Measurements from ENCODE around the gene GALNT7. TPM values are rescaled to one million over a fixed set of nuclear protein-coding genes. Genes with fewer than 3 reads are reported as not detected.

Gene GALNT7
- polyA plus RNA-seq, 3 donors: 12.3 to 29.0 (median 19.7) TPM

- intact Hi-C loops (cut with micrococcal nuclease): loop anchor here (2.0 to 10.0 kb wide), 3 partner anchors 98 to 176 kb away; no protein-coding TSS in a partner anchor
- H3K27ac ChIP-seq (ENCODE audit: low read depth in 1 of 2, low read length in 2 of 2): peak overlapping the region in 1 of 2 donors; percentile 11
- no CpG with 5 or more reads among the region's 3 CpGs for WGBS (ENCODE audit: insufficient coverage)
- no peaks in the 10 kb centered on the region for H3K9me3 ChIP-seq (replicated peaks in 1 of 2; ENCODE audit: control insufficient read depth in 1 of 2, insufficient read depth in 1 of 2, low read length in 2 of 2)
- DNase-seq: peak; percentile 25 to 64 (median 62)
- H3K4me3 ChIP-seq (replicated peaks in 1 of 3; ENCODE audit: low read depth in 2 of 3, low read length in 3 of 3): no peak overlapping the region
- H3K4me1 ChIP-seq (ENCODE audit: control insufficient read depth in 1 of 2, insufficient read depth in 2 of 2, low read length in 2 of 2): peaks cover 12 to 17% of the 10 kb centered on the region in 2 donors
- peaks cover 3% of the 10 kb centered on the region for H3K79me2 ChIP-seq (ENCODE audit: insufficient read depth, low read length)
- TF ChIP-seq CTCF (IDR thresholded peaks at IDR 0.05): peak; percentile 77
- H3K4me1 Mint-ChIP-seq: peaks cover 15% of the 10 kb centered on the region
- H3K27me3 Mint-ChIP-seq (ENCODE audit: low read depth in 3 of 3): no peaks in the 10 kb centered on the region
- H3K4me3 Mint-ChIP-seq: no peak overlapping the region
- peaks cover 74 to 78% of the 10 kb centered on the region in 2 donors for H3K36me3 ChIP-seq (replicated peaks in 1 of 2; ENCODE audit: control insufficient read depth in 1 of 2, insufficient read depth in 2 of 2, low read length in 2 of 2)
- no peak overlapping the region for H3K4me2 ChIP-seq (replicated peaks; ENCODE audit: extremely low read depth, low read length, poor library complexity, severe bottlenecking)
- H3K9ac ChIP-seq (ENCODE audit: insufficient read depth, low read length, poor library complexity, severe bottlenecking): no peak overlapping the region
- H3K27ac Mint-ChIP-seq: peak overlapping the region in 3 of 7 donors; percentile 35 to 83 (median 69)
- H3K9me3 Mint-ChIP-seq: no peaks in the 10 kb centered on the region
- H3K36me3 Mint-ChIP-seq: peaks cover 24 to 30% of the 10 kb centered on the region in 2 donors
- H3K27me3 ChIP-seq (ENCODE audit: control insufficient read depth in 2 of 2, insufficient read depth in 2 of 2, low read length in 2 of 2): no peaks in the 10 kb centered on the region
- H2AFZ ChIP-seq (ENCODE audit: insufficient read depth, low read depth, low read length, poor library complexity, severe bottlenecking): no peak overlapping the region
- no peaks in the 10 kb centered on the region for H4K20me1 ChIP-seq (ENCODE audit: insufficient read depth, low read length)
Observed at GRCh38 chr4:173318648-173319211, 150.1 kb downstream of the GALNT7 start.

- Histone ChIP-seq H3K9ac (ENCODE audit: insufficient read depth, low read length, poor library complexity, severe bottlenecking) (no peak overlapping the region), H3K79me2 (ENCODE audit: insufficient read depth, low read length) (peaks cover 5% of the 10 kb centered on the region), H4K20me1 (ENCODE audit: insufficient read depth, low read length) (no peaks in the 10 kb centered on the region), H3K9me3 (replicated peaks in 1 of 2; ENCODE audit: control insufficient read depth in 1 of 2, insufficient read depth in 1 of 2, low read length in 2 of 2) (no peaks in the 10 kb centered on the region), H3K4me3 (replicated peaks in 1 of 3; ENCODE audit: low read depth in 2 of 3, low read length in 3 of 3) (peak overlapping the region in 1 of 3 experiments; percentile 1), H2AFZ (ENCODE audit: insufficient read depth, low read depth, low read length, poor library complexity, severe bottlenecking) (no peak overlapping the region), H3K4me1 (ENCODE audit: control insufficient read depth in 1 of 2, insufficient read depth in 2 of 2, low read length in 2 of 2) (peaks cover 12 to 17% of the 10 kb centered on the region in 2 donors), H3K36me3 (replicated peaks in 1 of 2; ENCODE audit: control insufficient read depth in 1 of 2, insufficient read depth in 2 of 2, low read length in 2 of 2) (peaks cover 66 to 78% of the 10 kb centered on the region in 2 donors), H3K27me3 (ENCODE audit: control insufficient read depth in 2 of 2, insufficient read depth in 2 of 2, low read length in 2 of 2) (no peaks in the 10 kb centered on the region), H3K4me2 (replicated peaks; ENCODE audit: extremely low read depth, low read length, poor library complexity, severe bottlenecking) (no peak overlapping the region), H3K27ac (ENCODE audit: low read depth in 1 of 2, low read length in 2 of 2) (peak overlapping the region in 1 of 2 donors; percentile 11)
- intact Hi-C loops (cut with micrococcal nuclease): loop anchor here (2.0 to 10.0 kb wide), 3 partner anchors 97 to 175 kb away; no protein-coding TSS in a partner anchor
- peak overlapping the region; percentile 23 to 83 (median 69) for H3K27ac Mint-ChIP-seq
- no peak overlapping the region for H3K4me3 Mint-ChIP-seq
- peaks cover 15% of the 10 kb centered on the region for H3K4me1 Mint-ChIP-seq
- no peak for TF ChIP-seq CTCF (IDR thresholded peaks at IDR 0.05)
- peak; percentile 36 to 77 (median 75) for DNase-seq
- H3K36me3 Mint-ChIP-seq: peaks cover 24 to 31% of the 10 kb centered on the region in 2 donors
- WGBS (ENCODE audit: insufficient coverage): 75% methylated on average over 1 of the region's 2 CpGs
- no peaks in the 10 kb centered on the region for H3K27me3 Mint-ChIP-seq (ENCODE audit: low read depth in 3 of 3)
- H3K9me3 Mint-ChIP-seq: no peaks in the 10 kb centered on the region
Observed at GRCh38 chr4:173319696-173320095, 151.1 kb downstream of the GALNT7 start.
